GM19468 (cell line): Measurements from ENCODE around the gene SLC30A1.
"Not testable (repeated sequence)": the region's sequence is repeated elsewhere in the genome, so short reads cannot be mapped to it uniquely, and the experiment has no call there.

Source experiments
- ATAC-seq: cut with Tn5 transposase; IDR thresholded peaks from one replicate; pipeline ENCODE4 v1.9.1; 2021; ENCODE audit warnings: mild to moderate bottlenecking, moderate library complexity, moderate number of reproducible peaks; ENCODE audit not compliant: unreplicated experiment; ENCODE audit errors: extremely low read depth

Gene SLC30A1

GRCh38 chr1:211588711-211589110 lies 9.8 kb upstream of the SLC30A1 start:
- no peak for ATAC-seq

- no peak for ATAC-seq
These were observed 8.2 kb upstream of the SLC30A1 start for GRCh38 chr1:211587123-211587522.

GRCh38 chr1:211586538-211586937 lies 7.6 kb upstream of the SLC30A1 start:
- no peak for ATAC-seq

DNA sequence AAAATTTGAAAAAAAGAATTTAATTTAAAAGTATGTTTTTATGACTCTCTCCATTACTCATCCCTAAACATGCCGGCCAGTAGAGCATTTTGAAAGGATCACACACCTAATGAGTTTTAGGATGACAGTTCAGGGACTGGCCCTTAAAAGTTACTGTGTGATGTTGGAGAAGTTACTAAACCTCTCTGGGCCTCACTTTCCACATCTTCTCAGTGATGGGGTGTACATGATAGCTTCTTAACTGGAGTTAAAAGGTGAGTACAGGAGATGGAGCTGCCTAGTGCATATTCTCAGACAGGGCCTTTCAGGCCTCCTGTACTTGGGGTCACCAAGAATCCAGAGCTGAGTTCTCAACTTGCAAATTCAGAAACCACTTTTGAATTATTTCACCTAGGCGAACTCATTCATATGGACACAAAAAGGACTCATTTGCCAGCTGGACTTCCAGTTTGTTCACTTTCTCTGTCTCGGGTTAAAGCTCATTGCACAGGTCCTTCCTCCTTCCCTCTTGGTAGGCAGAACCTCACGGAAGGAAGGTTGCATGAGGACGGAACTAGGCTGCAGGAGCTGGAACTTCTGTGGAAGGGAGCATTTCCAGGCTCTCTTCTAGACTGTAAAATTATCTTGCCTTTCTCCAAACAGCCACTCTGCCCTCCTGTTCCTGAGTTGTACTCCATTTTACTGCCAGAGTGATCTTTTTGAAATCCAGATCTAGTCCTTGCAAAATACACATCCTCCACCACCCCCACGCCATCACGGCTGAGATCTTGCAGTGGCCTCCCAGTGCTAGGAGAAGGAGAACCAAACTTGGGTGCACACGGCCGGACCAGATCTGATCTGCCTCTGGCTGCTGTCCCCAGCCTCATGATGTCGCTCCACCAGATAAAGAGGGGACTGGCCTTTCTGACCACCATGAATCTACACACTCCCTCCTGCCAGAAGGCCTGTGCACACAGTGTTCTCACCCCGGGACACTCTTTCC lies 4.3 kb upstream of the SLC30A1 start:
- no peak for ATAC-seq

GRCh38 chr1:211581526-211581925 lies 2.6 kb upstream of the SLC30A1 start:
- no peak for ATAC-seq

GRCh38 chr1:211580303-211580687 lies 1.3 kb upstream of the SLC30A1 start:
- no peak for ATAC-seq

- peak; percentile 20 for ATAC-seq
These were observed 710 bp upstream of the SLC30A1 start for GRCh38 chr1:211579440-211580302.

GRCh38 chr1:211577819-211578639 lies 932 bp downstream of the SLC30A1 start:
- peak; percentile 16 for ATAC-seq

- no peak for ATAC-seq
These were observed 1.6 kb downstream of the SLC30A1 start for GRCh38 chr1:211577277-211577818.

GRCh38 chr1:211576717-211577116 lies 2.2 kb downstream of the SLC30A1 start:
- no peak for ATAC-seq

DNA sequence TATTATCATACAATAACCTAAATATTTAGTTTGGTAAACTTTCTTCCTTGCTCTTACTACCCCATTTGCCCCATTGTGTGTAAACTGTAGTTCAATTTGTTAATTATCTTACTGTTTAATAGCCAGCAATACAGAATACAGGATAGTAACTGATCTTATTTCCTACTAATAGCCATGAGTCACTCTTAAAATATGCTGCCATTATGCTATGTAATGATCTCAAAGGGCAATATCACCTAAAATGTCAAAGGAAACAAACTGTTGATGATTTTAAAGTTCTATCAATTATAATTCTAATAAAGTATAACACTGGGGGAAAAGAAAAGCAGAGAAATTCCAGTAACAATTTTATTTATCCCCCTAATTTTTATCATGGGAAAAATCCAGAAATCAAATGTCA lies 4.3 kb downstream of the SLC30A1 start:
- ATAC-seq = no peak

DNA sequence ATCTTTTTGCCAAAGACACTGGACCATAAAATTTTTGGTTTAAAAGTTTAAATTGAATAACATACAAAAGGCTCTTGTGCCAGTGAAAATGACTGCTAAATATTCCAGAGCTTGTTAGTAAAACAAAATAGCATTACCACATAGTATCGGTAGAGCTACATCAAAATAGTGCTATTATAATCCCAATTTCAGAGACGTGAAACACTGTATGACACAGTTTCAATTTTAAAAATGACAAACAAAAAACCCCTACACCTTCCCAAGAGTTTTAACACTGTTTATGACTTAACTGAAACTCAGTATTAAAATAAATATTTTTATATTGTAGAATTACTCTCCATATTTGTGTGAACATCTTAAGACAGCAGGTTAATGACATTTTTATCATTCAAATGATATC lies 7.0 kb downstream of the SLC30A1 start:
- ATAC-seq = no peak

DNA sequence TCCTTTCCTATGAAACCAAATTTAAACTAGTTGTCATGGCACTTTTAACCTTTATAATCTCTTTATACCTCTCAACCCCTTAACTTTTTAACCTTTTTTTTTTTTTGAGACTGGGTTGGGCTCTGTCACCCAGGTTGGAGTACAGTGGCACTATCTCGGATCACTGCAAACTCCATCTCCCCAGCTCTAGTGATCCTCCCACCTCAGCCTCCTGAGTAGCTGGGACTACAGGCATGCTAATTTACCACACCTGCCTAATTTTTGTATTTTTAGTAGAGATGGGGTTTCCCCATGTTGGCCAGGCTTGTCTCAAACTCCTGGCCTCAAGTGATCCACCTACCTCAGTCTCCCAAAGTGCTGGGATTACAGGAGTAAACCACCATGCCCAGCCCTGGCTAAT lies 8.6 kb downstream of the SLC30A1 start:
- not testable (repeated sequence) for ATAC-seq

- ATAC-seq = no peak
These were observed 12.4 kb downstream of the SLC30A1 start for GRCh38 chr1:211566431-211567025.

DNA sequence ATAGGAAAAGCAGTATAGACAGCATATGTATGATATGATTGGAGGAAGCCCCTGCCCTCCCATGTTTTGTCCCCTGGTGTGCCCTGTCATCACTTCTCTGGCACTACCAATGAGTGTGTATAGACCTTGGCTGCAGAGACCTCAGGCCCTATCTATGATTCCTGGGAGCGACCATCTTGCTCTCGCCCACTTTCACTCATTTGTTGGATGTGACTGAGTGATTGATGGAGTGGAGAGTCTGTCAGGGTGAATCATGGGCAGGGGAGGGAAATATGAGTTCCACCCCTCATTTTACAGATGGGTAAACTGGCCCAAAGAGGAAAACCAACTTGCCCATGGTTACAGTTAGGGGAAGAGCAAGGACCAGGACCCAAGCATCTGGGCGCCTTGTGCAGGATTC lies 14.9 kb downstream of the SLC30A1 start:
- no peak for ATAC-seq

DNA sequence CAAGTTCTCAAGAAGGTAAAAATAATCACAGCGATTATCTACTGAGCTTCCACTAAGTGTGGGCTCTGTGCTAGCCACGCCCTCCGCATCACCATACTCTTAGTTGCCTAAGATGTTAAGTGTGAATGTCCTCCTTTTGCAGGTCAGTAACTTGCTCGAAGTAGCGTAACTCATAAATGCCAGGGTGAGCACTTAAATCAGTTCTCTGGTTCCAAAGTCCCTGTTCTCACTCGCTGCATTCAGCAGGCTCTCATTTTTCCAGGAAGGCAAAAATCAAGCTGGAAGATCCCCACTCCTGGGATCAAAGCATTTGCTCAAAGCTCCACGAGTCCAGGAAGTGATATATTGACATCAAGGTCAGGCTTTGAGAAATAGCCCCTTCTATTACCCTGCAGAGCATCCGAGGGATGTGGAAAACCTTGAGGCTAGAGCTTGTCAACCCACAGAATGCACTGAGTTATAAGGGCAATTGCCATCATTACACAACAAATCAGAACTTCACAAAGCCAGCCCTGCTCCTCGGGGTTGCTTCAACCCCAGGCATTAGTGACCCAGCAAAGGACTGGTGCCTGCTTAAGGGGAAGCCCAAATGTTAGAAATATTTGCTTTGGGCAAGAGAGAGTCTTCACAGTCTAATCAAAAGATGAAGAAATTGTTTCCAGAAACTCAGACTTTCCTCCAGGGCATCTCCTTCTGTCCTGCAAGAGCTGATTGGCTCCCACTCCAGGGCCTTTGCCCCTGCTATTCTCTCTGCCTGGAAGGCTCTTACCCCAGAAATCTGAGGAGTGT lies 19.5 kb downstream of the SLC30A1 start:
- no peak for ATAC-seq

DNA sequence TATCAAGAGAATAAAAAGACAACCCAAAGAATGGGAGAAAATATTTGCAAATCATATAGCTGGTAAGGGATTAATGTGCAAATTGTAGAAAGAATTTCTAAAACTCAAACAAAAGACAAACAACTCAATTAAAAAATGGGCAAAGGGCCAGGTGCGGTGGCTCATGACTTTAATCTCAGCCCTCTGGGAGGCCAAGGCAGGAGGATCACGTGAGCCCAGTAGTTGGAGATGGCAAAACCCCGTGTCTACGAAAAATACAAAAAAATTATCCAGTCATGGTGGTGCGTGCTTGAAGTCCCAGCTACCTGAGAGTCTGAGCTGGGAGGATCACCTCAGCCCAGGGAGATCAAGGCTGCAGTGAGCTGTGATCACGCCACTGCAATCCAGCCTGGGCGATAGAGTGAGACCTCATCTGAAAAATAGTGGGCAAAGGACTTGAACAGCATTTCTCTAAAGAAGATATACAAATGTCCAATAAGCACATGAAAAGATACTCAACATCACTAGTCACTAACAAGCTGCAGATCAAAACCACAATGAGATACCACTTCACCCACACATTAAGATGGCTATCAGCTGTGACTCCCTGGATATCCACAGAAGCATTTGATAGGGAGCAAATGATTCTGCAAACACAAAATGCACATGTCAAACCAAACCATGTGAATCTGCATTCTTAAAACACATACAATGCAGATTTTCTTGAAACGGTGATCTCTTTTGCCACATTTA lies 20.9 kb downstream of the SLC30A1 start:
- no peak for ATAC-seq

GRCh38 chr1:211553549-211553948 lies 25.4 kb downstream of the SLC30A1 start:
- no peak for ATAC-seq
